Hematopoietic multipotent progenitor cell treated with erythropoietin and hydrocortisone succinate and interleukin-3 and kit ligand, for 4 days (in vitro differentiated cells): ENCODE measurements around the gene GATA1.

Source experiments
- DNase-seq: peaks from one replicate; pipeline ENCODE4 v3.0.0-alpha.2; 2015

The GATA1 gene

DNA sequence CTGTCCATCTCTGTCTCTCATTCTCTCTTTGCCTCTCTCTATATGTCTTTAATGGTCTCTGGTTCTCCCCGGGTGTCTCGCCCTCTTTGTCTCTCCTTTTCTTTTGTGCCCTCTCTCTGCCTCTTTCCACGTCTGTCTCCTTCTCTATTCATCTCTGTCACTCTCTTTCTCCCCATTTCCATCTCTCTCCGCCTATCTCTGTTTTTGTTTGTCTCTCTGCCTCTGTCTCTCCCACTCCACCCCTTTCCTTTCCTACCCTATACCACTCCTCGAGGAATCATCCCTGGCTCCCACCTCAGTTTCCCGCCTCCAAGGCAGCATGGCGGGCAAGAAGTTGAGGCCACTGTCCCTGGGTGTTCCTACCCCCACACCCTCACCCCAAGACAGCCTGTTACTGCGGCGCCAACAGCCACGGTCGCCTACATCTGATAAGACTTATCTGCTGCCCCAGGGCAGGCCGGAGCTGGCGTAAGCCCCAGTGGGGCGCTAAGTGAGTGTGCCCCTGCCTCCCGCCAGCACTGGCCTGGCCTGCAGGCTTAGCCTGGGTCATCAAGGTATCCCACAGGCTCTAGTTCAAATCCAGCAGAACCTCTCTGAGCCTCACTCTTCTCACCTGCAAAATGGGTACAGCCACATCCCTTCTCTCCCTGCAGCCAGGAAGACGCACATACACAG, 713 bp upstream of the GATA1 start:
- DNase-seq, result peak; percentile 90

GRCh38 chrX:48786825-48787504, 575 bp downstream of the GATA1 start:
- no peak for DNase-seq

DNA sequence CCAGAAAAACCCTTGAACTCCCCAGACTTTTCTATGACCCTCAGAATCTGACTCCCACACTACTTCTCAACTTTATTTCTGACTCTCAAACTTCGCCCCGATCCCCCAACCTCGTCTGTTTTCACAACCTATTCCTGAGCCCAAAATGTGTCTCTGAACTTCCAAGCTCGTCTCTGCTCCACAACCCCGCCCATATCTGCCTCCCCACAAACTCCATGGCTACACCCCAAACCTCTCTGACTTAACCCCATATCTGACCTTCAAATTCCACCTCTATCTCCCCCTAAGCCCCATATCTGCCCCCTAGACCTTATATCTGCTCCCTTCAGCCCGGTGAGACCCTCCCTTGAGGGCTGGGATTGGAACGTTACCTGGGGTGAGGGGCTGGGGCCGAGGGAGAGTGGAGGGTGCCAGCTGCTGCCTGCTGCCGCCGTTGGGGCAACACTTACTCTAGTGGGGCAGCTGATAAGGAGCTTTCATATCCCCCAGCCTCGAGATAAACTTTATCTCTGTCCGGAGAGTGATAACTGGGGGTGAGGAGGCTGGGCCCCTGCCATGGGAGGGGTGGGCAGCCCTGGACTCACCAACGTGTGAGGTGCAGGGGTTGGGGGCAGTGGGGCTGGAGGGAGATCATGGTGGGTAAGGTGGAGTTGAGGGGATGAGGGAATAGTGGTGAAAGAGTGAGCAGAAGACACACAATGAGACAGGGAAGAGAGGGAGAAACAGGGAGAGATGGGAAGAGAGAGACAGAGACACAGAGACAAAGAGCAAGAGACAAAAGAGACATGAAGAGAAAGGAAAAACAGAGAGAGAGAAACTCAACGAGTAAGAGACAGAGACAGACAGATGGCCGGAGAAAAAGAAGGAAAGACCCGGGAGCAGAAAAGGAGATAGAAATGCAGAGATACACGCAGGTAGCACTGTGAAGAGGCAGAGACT, 1.4 kb downstream of the GATA1 start:
- DNase-seq, result peak; percentile 55

DNA sequence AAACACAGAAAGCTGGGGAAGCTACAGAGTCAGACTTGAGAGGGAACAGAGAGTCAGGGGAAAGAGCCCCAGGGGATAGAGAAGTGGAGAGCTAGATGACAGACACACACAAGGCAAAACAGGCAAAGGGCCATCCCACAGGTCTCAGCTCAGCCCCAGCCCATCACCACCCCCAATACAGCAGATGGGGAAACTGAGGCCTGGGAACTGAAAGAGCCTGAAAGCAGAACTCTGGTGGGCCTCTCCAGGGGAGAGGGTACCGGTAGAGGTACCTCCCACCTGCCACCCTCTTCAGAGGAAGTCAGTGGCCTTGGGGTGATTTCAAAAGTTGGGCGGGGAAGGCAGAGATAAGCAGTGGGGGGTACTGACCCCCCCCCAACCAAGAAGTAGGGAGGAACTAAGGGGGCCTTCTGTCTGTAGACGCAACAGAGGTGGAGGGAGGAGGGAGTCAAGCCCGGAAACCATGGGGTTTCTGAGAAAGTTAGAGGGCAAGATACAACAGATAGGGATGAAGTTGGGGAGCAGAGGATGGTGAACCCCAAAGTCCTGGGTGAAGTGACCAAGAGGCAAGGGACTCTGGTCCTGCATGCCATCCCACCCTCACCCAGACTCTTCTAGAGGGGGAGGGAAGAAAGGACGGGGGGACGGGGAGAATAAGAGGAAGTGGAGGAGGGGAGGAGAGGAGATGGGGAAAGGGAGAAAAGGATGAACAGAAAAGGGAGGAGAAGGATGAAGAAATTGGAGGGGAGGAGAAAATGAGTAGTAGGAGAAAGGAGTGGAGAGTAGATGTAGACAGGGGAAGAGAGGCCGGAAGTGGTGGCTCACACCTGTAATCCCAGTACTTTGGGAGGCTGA, 3.2 kb downstream of the GATA1 start:
- DNase-seq, result peak; percentile 85

DNA sequence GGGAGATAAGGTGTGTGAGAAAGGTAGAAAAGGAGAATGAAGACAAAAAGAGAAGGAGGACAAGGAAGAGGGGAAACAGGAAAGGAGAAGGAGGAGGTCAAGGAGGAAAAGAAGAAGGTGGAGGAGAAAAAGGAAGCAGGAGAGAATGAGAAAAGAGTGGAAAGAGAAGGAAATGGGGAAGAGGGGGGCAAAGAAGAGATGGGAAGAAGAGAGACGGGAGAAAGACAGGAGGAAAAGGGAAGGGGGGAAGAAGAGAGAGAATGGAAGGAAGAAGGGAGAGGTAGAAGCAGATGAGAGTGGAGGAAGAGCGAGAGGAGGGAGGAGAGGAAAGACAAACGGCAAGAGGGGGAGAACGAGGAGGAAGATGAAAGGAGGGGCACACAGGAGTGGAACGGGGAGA, 4.1 kb downstream of the GATA1 start:
- DNase-seq, result no peak

DNA sequence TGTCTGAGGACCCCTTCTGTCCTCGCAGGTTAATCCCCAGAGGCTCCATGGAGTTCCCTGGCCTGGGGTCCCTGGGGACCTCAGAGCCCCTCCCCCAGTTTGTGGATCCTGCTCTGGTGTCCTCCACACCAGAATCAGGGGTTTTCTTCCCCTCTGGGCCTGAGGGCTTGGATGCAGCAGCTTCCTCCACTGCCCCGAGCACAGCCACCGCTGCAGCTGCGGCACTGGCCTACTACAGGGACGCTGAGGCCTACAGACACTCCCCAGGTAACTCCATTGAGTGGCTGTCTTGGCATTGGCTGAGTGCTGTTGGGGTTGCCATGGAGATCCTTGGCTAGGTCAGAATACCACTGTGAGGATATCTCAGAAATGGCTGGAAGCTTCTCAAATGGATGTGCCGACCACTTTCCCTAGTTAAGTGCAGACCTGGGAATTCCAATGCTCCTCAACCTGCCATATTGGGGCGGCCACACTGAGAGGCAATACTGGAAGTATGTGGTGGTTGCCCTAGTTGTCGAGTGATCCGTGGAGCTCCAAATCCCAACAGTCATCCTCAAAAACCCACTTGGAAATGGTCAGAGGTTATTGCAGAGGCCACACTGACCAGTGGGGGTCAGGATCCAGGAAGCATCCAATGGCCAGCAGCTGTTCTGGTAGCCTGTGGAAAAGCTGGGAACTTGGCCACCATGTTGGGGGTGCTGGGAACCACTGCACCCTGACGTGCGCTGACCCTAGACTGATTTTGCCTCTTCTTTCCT, 4.9 kb downstream of the GATA1 start:
- DNase-seq, result no peak

DNA sequence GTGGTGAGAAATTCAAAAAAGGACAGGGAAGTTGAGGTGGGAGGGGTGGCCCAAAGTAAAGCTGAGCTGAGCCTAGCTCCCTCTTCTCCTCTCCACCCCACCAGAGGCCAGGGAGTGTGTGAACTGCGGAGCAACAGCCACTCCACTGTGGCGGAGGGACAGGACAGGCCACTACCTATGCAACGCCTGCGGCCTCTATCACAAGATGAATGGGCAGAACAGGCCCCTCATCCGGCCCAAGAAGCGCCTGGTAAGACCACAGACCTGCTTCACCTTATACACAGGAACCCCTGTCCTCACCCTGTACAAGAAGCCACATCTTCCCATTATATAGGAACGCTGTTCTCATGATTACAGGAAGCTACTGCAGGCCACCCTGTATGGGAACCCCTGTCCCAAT, 5.8 kb downstream of the GATA1 start:
- DNase-seq, result no peak

DNA sequence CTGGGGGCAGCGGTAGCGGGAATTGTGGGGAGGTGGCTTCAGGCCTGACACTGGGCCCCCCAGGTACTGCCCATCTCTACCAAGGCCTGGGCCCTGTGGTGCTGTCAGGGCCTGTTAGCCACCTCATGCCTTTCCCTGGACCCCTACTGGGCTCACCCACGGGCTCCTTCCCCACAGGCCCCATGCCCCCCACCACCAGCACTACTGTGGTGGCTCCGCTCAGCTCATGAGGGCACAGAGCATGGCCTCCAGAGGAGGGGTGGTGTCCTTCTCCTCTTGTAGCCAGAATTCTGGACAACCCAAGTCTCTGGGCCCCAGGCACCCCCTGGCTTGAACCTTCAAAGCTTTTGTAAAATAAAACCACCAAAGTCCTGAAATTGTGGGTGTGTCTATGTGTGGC, 7.5 kb downstream of the GATA1 start:
- DNase-seq, result no peak

- DNase-seq, result peak; percentile 80
These were observed 8.0 kb downstream of the GATA1 start for GRCh38 chrX:48794340-48794910.

DNA sequence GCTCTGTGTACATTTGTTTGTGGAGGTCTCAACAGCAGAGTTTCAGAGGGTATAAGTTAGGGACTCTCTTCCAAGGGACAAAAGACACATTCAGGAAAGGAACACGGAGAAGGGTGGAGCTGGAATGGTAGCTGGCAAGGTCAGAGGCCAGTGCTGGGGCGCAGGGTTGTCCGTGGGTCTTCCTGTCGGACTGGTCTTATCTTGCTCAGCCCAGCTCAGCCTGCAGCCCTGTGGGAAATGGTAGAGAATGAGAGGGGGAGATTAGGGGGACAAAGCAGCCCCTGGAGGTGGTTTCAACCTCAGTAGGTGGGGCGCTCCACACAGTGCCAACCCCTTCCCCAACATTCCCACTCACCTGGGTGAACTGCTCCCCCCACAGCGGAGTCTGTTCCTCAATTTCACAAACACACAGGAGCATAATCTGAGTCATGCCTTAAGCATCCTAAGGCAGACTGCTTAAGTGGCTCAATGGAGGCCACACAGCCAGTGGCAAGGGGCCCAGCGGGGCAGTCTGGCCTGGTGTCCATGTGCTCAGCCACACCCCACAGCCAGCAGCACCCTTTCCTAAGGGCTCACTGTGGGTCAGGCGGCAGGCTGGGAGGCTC, 8.6 kb downstream of the GATA1 start:
- DNase-seq, result peak; percentile 64

GRCh38 chrX:48798318-48798717, 11.9 kb downstream of the GATA1 start:
- no peak for DNase-seq

GRCh38 chrX:48800574-48801279, 14.3 kb downstream of the GATA1 start:
- peak; percentile 95 for DNase-seq

- peak; percentile 99 for DNase-seq
These were observed 15.1 kb downstream of the GATA1 start, which contains the start of gene HDAC6 for GRCh38 chrX:48801280-48802088. TSS of gene HDAC6 (plus strand) at chrX:48802067. CDS start at chrX:48802693, 626 bp downstream.

- DNase-seq, result peak; percentile 94
These were observed 15.9 kb downstream of the GATA1 start for GRCh38 chrX:48802089-48802904.

- no peak for DNase-seq
These were observed 16.5 kb downstream of the GATA1 start for GRCh38 chrX:48802905-48803200.

- no peak for DNase-seq
These were observed 19.7 kb downstream of the GATA1 start for GRCh38 chrX:48806081-48806480.

- DNase-seq, result no peak
These were observed 27.3 kb downstream of the GATA1 start for GRCh38 chrX:48813644-48814043.

DNA sequence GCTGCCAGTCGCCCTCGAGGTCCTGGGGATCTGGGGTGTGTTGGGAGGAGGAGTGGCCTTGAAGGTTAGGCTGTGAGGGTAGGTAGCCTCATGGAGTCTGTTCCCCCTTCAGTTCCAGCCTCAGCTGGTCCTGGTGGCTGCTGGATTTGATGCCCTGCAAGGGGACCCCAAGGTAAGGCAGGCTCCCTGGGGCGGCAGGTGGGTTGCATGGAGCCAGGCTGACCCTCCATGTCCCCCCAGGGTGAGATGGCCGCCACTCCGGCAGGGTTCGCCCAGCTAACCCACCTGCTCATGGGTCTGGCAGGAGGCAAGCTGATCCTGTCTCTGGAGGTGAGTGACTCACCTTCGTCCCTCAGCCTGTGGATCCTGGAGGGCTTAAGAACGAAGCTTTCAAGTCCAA, 28.3 kb downstream of the GATA1 start:
- DNase-seq, result no peak

GRCh38 chrX:48815266-48815665, 28.9 kb downstream of the GATA1 start:
- no peak for DNase-seq
